ENCODE results near the gene CXCL8.

DNA sequence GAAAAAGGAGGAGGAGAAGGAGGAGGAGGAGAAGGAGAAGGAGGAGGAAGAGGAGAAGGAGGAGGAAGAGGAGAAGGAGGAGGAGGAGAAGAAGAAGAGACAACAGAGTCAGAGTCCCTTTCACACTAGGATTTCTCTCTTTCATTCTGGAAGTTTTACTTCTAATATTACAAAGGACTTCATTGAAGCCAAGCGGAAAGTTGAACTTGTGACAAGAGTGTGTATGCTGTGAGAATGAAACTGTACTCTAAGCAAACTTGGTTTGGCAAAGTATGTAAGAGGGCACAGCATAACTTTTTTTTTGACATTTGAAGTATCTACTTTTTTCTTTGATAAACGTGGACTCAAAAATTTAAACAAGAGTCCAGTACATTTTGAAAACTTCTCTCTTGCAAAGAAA, 48.0 kb downstream of the CXCL8 start:
- TF ChIP-seq EZH2 (IDR thresholded peaks at IDR 0.05; ENCODE audit: low read depth, low read length, severe bottlenecking) (no peak), RFX5 (IDR thresholded peaks at IDR 0.05; ENCODE audit: borderline replicate concordance, low read depth, low read length) (no peak), CREB1 (IDR thresholded peaks at IDR 0.05) (no peak), CEBPB (IDR thresholded peaks at IDR 0.05; ENCODE audit: low read depth, low read length) (no peak), MAFK (IDR thresholded peaks at IDR 0.05; ENCODE audit: low read depth, low read length) (no peak), SP1 (IDR thresholded peaks at IDR 0.05; ENCODE audit: low read depth, low read length) (no peak), POLR2AphosphoS5 (IDR thresholded peaks at IDR 0.05; ENCODE audit: low read depth, low read length) (no peak), CHD1 (IDR thresholded peaks at IDR 0.05; ENCODE audit: low read depth, low read length) (no peak), CBX5 (IDR thresholded peaks at IDR 0.05; ENCODE audit: low read depth, low read length) (no peak), GTF2F1 (IDR thresholded peaks at IDR 0.05; ENCODE audit: borderline replicate concordance, low read depth, low read length) (no peak), EGR1 (IDR thresholded peaks at IDR 0.05; ENCODE audit: borderline replicate concordance, low read depth, low read length) (no peak), RAD21 (IDR thresholded peaks at IDR 0.05 in 1 of 2, conservative IDR thresholded peaks at IDR 0.05 in 1 of 2; ENCODE audit: low read depth in 2 of 2, low read length in 2 of 2) (no peak), HDAC2 (IDR thresholded peaks at IDR 0.05; ENCODE audit: borderline replicate concordance in 1 of 2, low read depth in 2 of 2, low read length in 2 of 2) (no peak)
- TF ChIP-seq, protein P1, sequence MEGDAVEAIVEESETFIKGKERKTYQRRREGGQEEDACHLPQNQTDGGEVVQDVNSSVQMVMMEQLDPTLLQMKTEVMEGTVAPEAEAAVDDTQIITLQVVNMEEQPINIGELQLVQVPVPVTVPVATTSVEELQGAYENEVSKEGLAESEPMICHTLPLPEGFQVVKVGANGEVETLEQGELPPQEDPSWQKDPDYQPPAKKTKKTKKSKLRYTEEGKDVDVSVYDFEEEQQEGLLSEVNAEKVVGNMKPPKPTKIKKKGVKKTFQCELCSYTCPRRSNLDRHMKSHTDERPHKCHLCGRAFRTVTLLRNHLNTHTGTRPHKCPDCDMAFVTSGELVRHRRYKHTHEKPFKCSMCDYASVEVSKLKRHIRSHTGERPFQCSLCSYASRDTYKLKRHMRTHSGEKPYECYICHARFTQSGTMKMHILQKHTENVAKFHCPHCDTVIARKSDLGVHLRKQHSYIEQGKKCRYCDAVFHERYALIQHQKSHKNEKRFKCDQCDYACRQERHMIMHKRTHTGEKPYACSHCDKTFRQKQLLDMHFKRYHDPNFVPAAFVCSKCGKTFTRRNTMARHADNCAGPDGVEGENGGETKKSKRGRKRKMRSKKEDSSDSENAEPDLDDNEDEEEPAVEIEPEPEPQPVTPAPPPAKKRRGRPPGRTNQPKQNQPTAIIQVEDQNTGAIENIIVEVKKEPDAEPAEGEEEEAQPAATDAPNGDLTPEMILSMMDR (IDR thresholded peaks at IDR 0.05; ENCODE audit: control extremely low read depth in 1 of 3, insufficient read depth in 1 of 3, low read depth in 1 of 3, low read length in 3 of 3): no peak

All from H1 (cell line).